ENCODE measurements around the gene FYN. TPM values are rescaled to one million over a fixed set of nuclear protein-coding genes. Genes with fewer than 3 reads are reported as not detected.

Gene FYN
- total and polyA plus RNA-seq, 9 of the 15 experiments (the other 6 are each of a cell fraction or from before 2014, with no cell fraction given): 2.9 to 22.1 (median 11.4) TPM

- TF ChIP-seq EGR1 (conservative IDR thresholded peaks at IDR 0.05): peak; percentile 59
- TF ChIP-seq MAFF (IDR thresholded peaks at IDR 0.05; ENCODE audit: low read length): no peak
- TF ChIP-seq ZNF592 (IDR thresholded peaks at IDR 0.05): no peak
- no peak for TF ChIP-seq ZNF140 (CRISPR knock-in tag; IDR thresholded peaks at IDR 0.05)
- no peak for TF ChIP-seq U2AF2 (optimal IDR thresholded peaks at IDR 0.05; ENCODE audit: low read depth, low read length)
- TF ChIP-seq SRSF3 (IDR thresholded peaks at IDR 0.05; ENCODE audit: insufficient read depth, low read length): no peak
- TF ChIP-seq NFRKB (IDR thresholded peaks at IDR 0.05; ENCODE audit: low read depth): no peak
- TF ChIP-seq POU5F1 (IDR thresholded peaks at IDR 0.05; ENCODE audit: borderline replicate concordance, low read depth, low read length, partially characterized antibody): no peak
- no peak for TF ChIP-seq CHD1 (IDR thresholded peaks at IDR 0.05; ENCODE audit: low read length)
- TF ChIP-seq MECOM (CRISPR knock-in tag; IDR thresholded peaks at IDR 0.05): no peak
- TF ChIP-seq, protein P1, sequence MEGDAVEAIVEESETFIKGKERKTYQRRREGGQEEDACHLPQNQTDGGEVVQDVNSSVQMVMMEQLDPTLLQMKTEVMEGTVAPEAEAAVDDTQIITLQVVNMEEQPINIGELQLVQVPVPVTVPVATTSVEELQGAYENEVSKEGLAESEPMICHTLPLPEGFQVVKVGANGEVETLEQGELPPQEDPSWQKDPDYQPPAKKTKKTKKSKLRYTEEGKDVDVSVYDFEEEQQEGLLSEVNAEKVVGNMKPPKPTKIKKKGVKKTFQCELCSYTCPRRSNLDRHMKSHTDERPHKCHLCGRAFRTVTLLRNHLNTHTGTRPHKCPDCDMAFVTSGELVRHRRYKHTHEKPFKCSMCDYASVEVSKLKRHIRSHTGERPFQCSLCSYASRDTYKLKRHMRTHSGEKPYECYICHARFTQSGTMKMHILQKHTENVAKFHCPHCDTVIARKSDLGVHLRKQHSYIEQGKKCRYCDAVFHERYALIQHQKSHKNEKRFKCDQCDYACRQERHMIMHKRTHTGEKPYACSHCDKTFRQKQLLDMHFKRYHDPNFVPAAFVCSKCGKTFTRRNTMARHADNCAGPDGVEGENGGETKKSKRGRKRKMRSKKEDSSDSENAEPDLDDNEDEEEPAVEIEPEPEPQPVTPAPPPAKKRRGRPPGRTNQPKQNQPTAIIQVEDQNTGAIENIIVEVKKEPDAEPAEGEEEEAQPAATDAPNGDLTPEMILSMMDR (IDR thresholded peaks at IDR 0.05 in 2 of 3, conservative IDR thresholded peaks at IDR 0.05 in 1 of 3; ENCODE audit: insufficient read depth in 2 of 3, low read depth in 1 of 3, low read length in 3 of 3): peak in 1 of 3 experiments; percentile 20; a peak in 1 of 6 replicates
- TF ChIP-seq ATF3 (IDR thresholded peaks at IDR 0.05): peak; percentile 55
- no peak for TF ChIP-seq ATF3 (CRISPR knock-in tag; conservative IDR thresholded peaks at IDR 0.05)
- TF ChIP-seq CBX1 (IDR thresholded peaks at IDR 0.05; ENCODE audit: low read depth): no peak
- TF ChIP-seq ATF7 (IDR thresholded peaks at IDR 0.05): peak; percentile 18; the same call in 1 of the 2 replicates
- no peak for TF ChIP-seq ZNF217 (CRISPR knock-in tag; IDR thresholded peaks at IDR 0.05)
Measured at GRCh38 chr6:111872401-111873177, 663 bp downstream of the FYN start (continued).

Measured in K562 (cell line).